KMS-11 (cell line): ENCODE results near the gene FBXO15.

Experiments used
- H2AFZ ChIP-seq: fragments of 200-600 bp; sonication (generic); 2 replicates; pipeline ENCODE4 v1.6.1; 2016; ENCODE audit warnings: antibody characterized with exemption, mixed run types, low read depth
- H3K27ac ChIP-seq: fragments of 200-600 bp; sonication (generic); 2 replicates; pipeline ENCODE4 v1.6.1; 2016; ENCODE audit warnings: mild to moderate bottlenecking, mixed run types
- H3K27me3 ChIP-seq: fragments of 200-600 bp; sonication (generic); 2 replicates; pipeline ENCODE4 v1.6.1; 2017; ENCODE audit warnings: mild to moderate bottlenecking, low read depth, mixed run types, moderate library complexity; ENCODE audit not compliant: insufficient read depth
- H3K36me3 ChIP-seq: fragments of 200-600 bp; sonication (generic); 2 replicates; pipeline ENCODE4 v1.6.1; 2017; ENCODE audit warnings: mild to moderate bottlenecking, mixed run types; ENCODE audit not compliant: insufficient read depth
- H3K4me1 ChIP-seq: fragments of 200-600 bp; sonication (generic); 2 replicates; pipeline ENCODE4 v1.6.1; 2016; ENCODE audit warnings: mild to moderate bottlenecking, low read depth, mixed run types; ENCODE audit not compliant: poor library complexity, severe bottlenecking
- H3K4me2 ChIP-seq: fragments of 200-600 bp; sonication (generic); 2 replicates; pipeline ENCODE4 v1.7.0; 2016; ENCODE audit warnings: mild to moderate bottlenecking, mixed run types
- H3K4me3 ChIP-seq: fragments of 200-600 bp; sonication (generic); IDR thresholded peaks from 2 replicates; pipeline ENCODE4 v1.6.1; 2017; ENCODE audit warnings: low read depth, low read length, mixed read lengths; ENCODE audit not compliant: insufficient read depth
- H3K79me2 ChIP-seq: fragments of 200-600 bp; sonication (generic); 2 replicates; pipeline ENCODE4 v1.6.1; 2016; ENCODE audit warnings: low read depth, mixed run types; ENCODE audit not compliant: insufficient read depth
- H3K9ac ChIP-seq: fragments of 200-600 bp; sonication (generic); 2 replicates; pipeline ENCODE4 v1.6.1; 2016; ENCODE audit warnings: mild to moderate bottlenecking, mixed run types
- H4K20me1 ChIP-seq: fragments of 200-600 bp; sonication (generic); 2 replicates; pipeline ENCODE4 v1.6.1; 2016; ENCODE audit warnings: mild to moderate bottlenecking, mixed run types; ENCODE audit not compliant: insufficient read depth
- CTCF ChIP-seq: fragments of 200-600 bp; sonication (generic); conservative IDR thresholded peaks from 2 replicates; pipeline ENCODE4 v1.6.1; 2017; ENCODE audit warnings: low read depth, mild to moderate bottlenecking, antibody characterized with exemption, low read length, moderate library complexity, mixed read lengths

Gene FBXO15

GRCh38 chr18:74092922-74093321 is 54.7 kb downstream of the FBXO15 start:
- no peak overlapping the region for H3K4me3 ChIP-seq
- no peaks in the 10 kb centered on the region for H3K36me3 ChIP-seq
- H3K27me3 ChIP-seq, result no peaks in the 10 kb centered on the region
- H3K79me2 ChIP-seq, result no peaks in the 10 kb centered on the region
- no peak overlapping the region for H3K4me2 ChIP-seq
- no peak overlapping the region for H3K9ac ChIP-seq
- no peaks in the 10 kb centered on the region for H4K20me1 ChIP-seq
- TF ChIP-seq CTCF, result no peak
- no peaks in the 10 kb centered on the region for H3K4me1 ChIP-seq
- no peak overlapping the region for H2AFZ ChIP-seq
- H3K27ac ChIP-seq, result no peak overlapping the region

- no peak overlapping the region for H3K4me2 ChIP-seq
- no peaks in the 10 kb centered on the region for H3K79me2 ChIP-seq
- H3K27ac ChIP-seq, result no peak overlapping the region
- H3K9ac ChIP-seq, result no peak overlapping the region
- no peaks in the 10 kb centered on the region for H3K4me1 ChIP-seq
- no peaks in the 10 kb centered on the region for H4K20me1 ChIP-seq
- H2AFZ ChIP-seq, result no peak overlapping the region
- H3K4me3 ChIP-seq, result no peak overlapping the region
- no peak for TF ChIP-seq CTCF
- no peaks in the 10 kb centered on the region for H3K36me3 ChIP-seq
- no peaks in the 10 kb centered on the region for H3K27me3 ChIP-seq
These were observed 63.3 kb downstream of the FBXO15 start for GRCh38 chr18:74084184-74084855.

GRCh38 chr18:74083557-74083952 is 64.1 kb downstream of the FBXO15 start:
- H3K27me3 ChIP-seq, result no peaks in the 10 kb centered on the region
- no peaks in the 10 kb centered on the region for H3K79me2 ChIP-seq
- H3K4me3 ChIP-seq, result no peak overlapping the region
- no peak overlapping the region for H3K4me2 ChIP-seq
- H3K36me3 ChIP-seq, result no peaks in the 10 kb centered on the region
- no peaks in the 10 kb centered on the region for H3K4me1 ChIP-seq
- no peak overlapping the region for H2AFZ ChIP-seq
- H4K20me1 ChIP-seq, result no peaks in the 10 kb centered on the region
- no peak overlapping the region for H3K27ac ChIP-seq
- H3K9ac ChIP-seq, result no peak overlapping the region
- TF ChIP-seq CTCF, result no peak

- Histone ChIP-seq H3K4me2 (no peak overlapping the region), H3K4me3 (no peak overlapping the region), H2AFZ (no peak overlapping the region), H3K4me1 (no peaks in the 10 kb centered on the region), H3K9ac (no peak overlapping the region), H4K20me1 (no peaks in the 10 kb centered on the region), H3K27me3 (no peaks in the 10 kb centered on the region), H3K27ac (no peak overlapping the region), H3K79me2 (no peaks in the 10 kb centered on the region), H3K36me3 (no peaks in the 10 kb centered on the region)
- no peak for TF ChIP-seq CTCF
These were observed 64.7 kb downstream of the FBXO15 start for GRCh38 chr18:74082742-74083556.
